Nephron (organoid): ENCODE data around the gene LRRC17.

ENCODE experiments used
- H3K27ac Mint-ChIP-seq, 3 experiments: 2 replicates each; pipeline ENCODE4 v1.8.0; 2020; ENCODE audit warnings: mixed read lengths in 3 of 3, mild to moderate bottlenecking in 2 of 3, moderate library complexity in 1 of 3
- H3K27me3 Mint-ChIP-seq: 2 replicates; pipeline ENCODE4 v1.8.0; 2021; ENCODE audit warnings: low read depth, mild to moderate bottlenecking, moderate library complexity, mixed read lengths
- H3K36me3 Mint-ChIP-seq: 2 replicates; pipeline ENCODE4 v1.8.0; 2020; ENCODE audit warnings: low read depth, mixed read lengths
- H3K4me1 Mint-ChIP-seq: 2 replicates; pipeline ENCODE4 v1.8.0; 2020; ENCODE audit warnings: mixed read lengths
- H3K4me3 Mint-ChIP-seq, 3 experiments: 2 replicates each; pipeline ENCODE4 v1.8.0; 2020; ENCODE audit warnings: mild to moderate bottlenecking in 3 of 3, mixed read lengths in 3 of 3, moderate library complexity in 2 of 3
- H3K9me3 Mint-ChIP-seq: 2 replicates; pipeline ENCODE4 v1.8.0; 2020; ENCODE audit warnings: mixed read lengths
- TF ChIP-seq, protein P1 (sequence below), 3 experiments: fragments of 200-600 bp; sonication (generic); IDR thresholded peaks; one replicate each; pipeline ENCODE4 v1.5.0; 2021; ENCODE audit warnings: antibody characterized with exemption in 3 of 3; ENCODE audit not compliant: unreplicated experiment in 3 of 3

The LRRC17 gene

DNA sequence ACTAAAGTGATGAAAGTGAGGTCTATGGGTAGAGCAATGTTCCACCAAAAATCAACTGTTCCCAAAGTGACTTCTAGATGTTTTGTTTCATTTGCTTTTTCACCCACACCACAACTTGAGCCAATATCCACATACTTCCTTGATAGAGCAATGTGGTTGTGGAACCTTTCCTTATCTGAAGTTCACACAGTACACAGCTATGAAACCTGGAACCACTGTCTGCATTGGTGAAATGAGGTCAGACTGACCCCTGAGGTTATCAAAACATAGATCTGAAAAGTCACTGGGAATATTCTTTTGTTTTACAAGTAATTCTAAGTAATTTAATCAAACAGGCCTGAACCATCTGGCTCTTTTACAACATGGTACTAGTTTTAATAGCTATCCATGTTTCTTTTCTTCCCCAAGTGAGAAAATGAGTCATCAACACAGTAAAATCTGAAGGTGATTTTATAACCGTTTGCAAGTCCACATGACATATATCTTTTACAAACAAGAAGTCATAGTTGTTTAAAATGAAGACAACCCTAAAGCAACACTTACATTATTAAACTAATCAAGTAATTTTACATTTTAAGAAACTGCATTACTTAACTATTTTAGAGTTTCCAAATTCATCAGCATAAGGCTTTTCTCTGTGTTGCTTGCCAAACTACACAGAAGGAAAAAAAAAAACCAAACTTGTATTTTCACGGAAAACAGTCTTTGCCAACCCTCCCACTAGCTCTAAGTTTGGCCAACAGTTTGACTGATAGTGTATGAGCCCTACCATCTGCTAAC lies 80.3 kb downstream of the LRRC17 start:
- no peaks in the 10 kb centered on the region for H3K36me3 Mint-ChIP-seq
- no peaks in the 10 kb centered on the region for H3K9me3 Mint-ChIP-seq
- TF ChIP-seq, protein P1, sequence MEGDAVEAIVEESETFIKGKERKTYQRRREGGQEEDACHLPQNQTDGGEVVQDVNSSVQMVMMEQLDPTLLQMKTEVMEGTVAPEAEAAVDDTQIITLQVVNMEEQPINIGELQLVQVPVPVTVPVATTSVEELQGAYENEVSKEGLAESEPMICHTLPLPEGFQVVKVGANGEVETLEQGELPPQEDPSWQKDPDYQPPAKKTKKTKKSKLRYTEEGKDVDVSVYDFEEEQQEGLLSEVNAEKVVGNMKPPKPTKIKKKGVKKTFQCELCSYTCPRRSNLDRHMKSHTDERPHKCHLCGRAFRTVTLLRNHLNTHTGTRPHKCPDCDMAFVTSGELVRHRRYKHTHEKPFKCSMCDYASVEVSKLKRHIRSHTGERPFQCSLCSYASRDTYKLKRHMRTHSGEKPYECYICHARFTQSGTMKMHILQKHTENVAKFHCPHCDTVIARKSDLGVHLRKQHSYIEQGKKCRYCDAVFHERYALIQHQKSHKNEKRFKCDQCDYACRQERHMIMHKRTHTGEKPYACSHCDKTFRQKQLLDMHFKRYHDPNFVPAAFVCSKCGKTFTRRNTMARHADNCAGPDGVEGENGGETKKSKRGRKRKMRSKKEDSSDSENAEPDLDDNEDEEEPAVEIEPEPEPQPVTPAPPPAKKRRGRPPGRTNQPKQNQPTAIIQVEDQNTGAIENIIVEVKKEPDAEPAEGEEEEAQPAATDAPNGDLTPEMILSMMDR (IDR thresholded peaks at IDR 0.05; ENCODE audit: unreplicated experiment in 3 of 3), result no peak

GRCh38 chr7:102993718-102994029 lies 80.9 kb downstream of the LRRC17 start:
- Mint-ChIP-seq H3K27me3 (no peaks in the 10 kb centered on the region), H3K9me3 (no peaks in the 10 kb centered on the region), H3K27ac (peak overlapping the region in 1 of 3 experiments; percentile 92), H3K36me3 (no peaks in the 10 kb centered on the region), H3K4me1 (peaks cover 10% of the 10 kb centered on the region), H3K4me3 (no peak overlapping the region)
- TF ChIP-seq, protein P1 (IDR thresholded peaks at IDR 0.05; ENCODE audit: unreplicated experiment in 3 of 3), result no peak

More for the DNA sequence above, 80.3 kb downstream of the LRRC17 start:
- H3K4me3 Mint-ChIP-seq, result peak overlapping the region in 1 of 3 experiments; percentile 29
- peak overlapping the region in 1 of 3 experiments; percentile 92 for H3K27ac Mint-ChIP-seq
- H3K4me1 Mint-ChIP-seq, result peaks cover 13% of the 10 kb centered on the region
- no peaks in the 10 kb centered on the region for H3K27me3 Mint-ChIP-seq

DNA sequence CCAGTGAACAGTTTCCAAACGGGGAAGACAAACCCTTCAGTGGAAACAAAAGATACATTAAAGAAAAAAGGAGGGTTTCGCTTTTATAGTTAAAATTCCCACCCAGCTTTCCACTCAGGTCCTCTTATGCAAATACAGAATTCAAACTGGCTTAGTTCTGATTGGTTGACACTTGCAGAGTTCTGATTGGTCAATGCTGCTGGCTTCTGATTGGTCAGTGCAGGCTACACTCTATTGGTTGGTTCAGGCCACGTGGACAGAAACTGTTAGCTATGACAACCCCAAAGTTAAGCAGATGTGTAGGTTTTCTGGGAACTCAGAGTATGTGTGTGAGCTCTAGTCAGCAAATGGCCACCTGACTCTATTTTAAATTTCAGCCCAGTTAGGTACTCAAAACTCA lies 81.8 kb downstream of the LRRC17 start:
- Mint-ChIP-seq H3K9me3 (peaks cover 5% of the 10 kb centered on the region), H3K36me3 (no peaks in the 10 kb centered on the region), H3K27ac (peak overlapping the region in 1 of 3 experiments; percentile 57), H3K27me3 (no peaks in the 10 kb centered on the region), H3K4me3 (no peak overlapping the region), H3K4me1 (peaks cover 10% of the 10 kb centered on the region)
- TF ChIP-seq, protein P1 (IDR thresholded peaks at IDR 0.05; ENCODE audit: unreplicated experiment in 3 of 3), result no peak
